Measurements from ENCODE around the gene CTNNA3.

CTNNA3 gene

DNA sequence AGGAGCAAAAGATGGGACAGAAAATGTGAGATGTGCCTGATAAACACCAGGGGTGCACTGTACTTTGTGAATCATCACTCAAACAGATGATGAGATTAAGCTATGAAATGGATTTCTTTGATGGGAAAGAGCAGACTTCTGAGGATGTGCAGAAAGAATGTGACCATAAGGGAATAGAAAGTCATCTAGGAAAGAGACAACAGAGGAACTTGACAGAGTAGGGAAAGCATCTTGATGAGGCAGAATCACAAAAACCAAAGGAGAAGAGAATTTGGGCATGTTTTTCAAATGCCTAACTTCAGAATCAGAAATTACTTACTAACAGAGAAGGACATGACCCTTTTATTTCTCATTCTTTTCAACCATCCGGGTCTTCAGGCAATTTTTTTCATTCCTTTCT is 852.6 kb downstream of the CTNNA3 start:
- Histone ChIP-seq H3K27me3 (ENCODE audit: control insufficient read depth, low read length) (no peaks in the 10 kb centered on the region), H3K9me3 (ENCODE audit: control insufficient read depth, insufficient read depth, low read length) (no peaks in the 10 kb centered on the region), H3K27ac (ENCODE audit: low read depth, low read length) (no peak overlapping the region), H3K79me2 (ENCODE audit: control insufficient read depth, low read length) (no peaks in the 10 kb centered on the region), H3K4me3 (ENCODE audit: low read length) (no peak overlapping the region), H3F3A (ENCODE audit: control insufficient read depth, insufficient read depth) (no peaks in the 10 kb centered on the region), H3K9me2 (replicated peaks; ENCODE audit: control insufficient read depth, low read length) (no peaks in the 10 kb centered on the region), H4K20me1 (ENCODE audit: control insufficient read depth, insufficient read depth, low read depth, low read length) (no peaks in the 10 kb centered on the region), H3K4me1 (ENCODE audit: control insufficient read depth, low read length) (no peaks in the 10 kb centered on the region), H3K4me2 (ENCODE audit: low read length) (no peak overlapping the region), H3K36me3 (ENCODE audit: control insufficient read depth, low read length) (no peaks in the 10 kb centered on the region)
- no peak for TF ChIP-seq EZH2phosphoT487 (IDR thresholded peaks at IDR 0.05; ENCODE audit: borderline replicate concordance, low read length)
- TF ChIP-seq, protein P1, sequence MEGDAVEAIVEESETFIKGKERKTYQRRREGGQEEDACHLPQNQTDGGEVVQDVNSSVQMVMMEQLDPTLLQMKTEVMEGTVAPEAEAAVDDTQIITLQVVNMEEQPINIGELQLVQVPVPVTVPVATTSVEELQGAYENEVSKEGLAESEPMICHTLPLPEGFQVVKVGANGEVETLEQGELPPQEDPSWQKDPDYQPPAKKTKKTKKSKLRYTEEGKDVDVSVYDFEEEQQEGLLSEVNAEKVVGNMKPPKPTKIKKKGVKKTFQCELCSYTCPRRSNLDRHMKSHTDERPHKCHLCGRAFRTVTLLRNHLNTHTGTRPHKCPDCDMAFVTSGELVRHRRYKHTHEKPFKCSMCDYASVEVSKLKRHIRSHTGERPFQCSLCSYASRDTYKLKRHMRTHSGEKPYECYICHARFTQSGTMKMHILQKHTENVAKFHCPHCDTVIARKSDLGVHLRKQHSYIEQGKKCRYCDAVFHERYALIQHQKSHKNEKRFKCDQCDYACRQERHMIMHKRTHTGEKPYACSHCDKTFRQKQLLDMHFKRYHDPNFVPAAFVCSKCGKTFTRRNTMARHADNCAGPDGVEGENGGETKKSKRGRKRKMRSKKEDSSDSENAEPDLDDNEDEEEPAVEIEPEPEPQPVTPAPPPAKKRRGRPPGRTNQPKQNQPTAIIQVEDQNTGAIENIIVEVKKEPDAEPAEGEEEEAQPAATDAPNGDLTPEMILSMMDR (IDR thresholded peaks at IDR 0.05; ENCODE audit: low read depth, low read length, poor library complexity, severe bottlenecking), result no peak

DNA sequence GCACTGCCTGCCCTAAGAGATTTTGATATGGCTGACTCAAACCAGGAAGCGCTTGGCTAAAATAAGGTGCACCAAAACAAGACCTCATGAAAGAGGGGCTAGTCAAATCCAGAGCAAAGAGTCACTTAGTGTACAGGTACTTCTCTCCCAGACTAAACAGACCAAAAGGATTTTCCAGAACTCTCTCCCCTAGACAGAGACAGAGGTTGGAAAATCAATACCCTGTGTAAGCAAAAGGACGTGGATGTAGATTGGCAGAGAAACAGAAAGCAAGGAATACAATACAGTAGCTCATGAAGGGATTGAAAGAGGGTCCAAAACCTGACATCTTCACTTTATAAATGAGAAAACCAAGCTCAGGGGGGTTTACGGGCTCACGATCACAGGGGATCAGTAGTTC is 853.1 kb downstream of the CTNNA3 start:
- Histone ChIP-seq H3K27ac (ENCODE audit: low read depth, low read length) (no peak overlapping the region), H3K79me2 (ENCODE audit: control insufficient read depth, low read length) (no peaks in the 10 kb centered on the region), H3K9me3 (ENCODE audit: control insufficient read depth, insufficient read depth, low read length) (no peaks in the 10 kb centered on the region), H4K20me1 (ENCODE audit: control insufficient read depth, insufficient read depth, low read depth, low read length) (no peaks in the 10 kb centered on the region), H3K9me2 (replicated peaks; ENCODE audit: control insufficient read depth, low read length) (no peaks in the 10 kb centered on the region), H3K4me3 (ENCODE audit: low read length) (no peak overlapping the region), H3F3A (ENCODE audit: control insufficient read depth, insufficient read depth) (no peaks in the 10 kb centered on the region), H3K4me1 (ENCODE audit: control insufficient read depth, low read length) (no peaks in the 10 kb centered on the region), H3K4me2 (ENCODE audit: low read length) (no peak overlapping the region), H3K36me3 (ENCODE audit: control insufficient read depth, low read length) (no peaks in the 10 kb centered on the region), H3K27me3 (ENCODE audit: control insufficient read depth, low read length) (no peaks in the 10 kb centered on the region)
- TF ChIP-seq EZH2phosphoT487 (IDR thresholded peaks at IDR 0.05; ENCODE audit: borderline replicate concordance, low read length), result no peak
- TF ChIP-seq, protein P1 (IDR thresholded peaks at IDR 0.05; ENCODE audit: low read depth, low read length, poor library complexity, severe bottlenecking), result no peak

DNA sequence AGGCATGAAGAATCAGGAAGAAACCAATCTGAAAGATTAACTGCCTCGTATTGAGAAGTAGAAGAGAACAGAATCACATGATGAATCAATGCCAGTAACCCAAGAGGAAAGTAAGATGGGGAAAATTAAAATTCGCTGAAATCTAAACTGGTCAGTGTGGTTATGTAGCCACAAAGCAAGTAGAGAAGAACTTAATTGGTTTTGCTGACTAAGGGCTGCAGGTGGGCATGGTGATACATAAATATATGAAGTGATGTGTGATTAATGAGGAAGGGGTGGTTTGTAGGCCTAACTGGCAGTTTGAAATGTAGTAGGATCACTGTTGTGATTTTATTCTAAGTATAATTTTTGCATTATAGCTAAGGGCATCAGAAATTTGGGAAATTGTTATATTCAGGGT is 853.6 kb downstream of the CTNNA3 start:
- Histone ChIP-seq H3K9me2 (replicated peaks; ENCODE audit: control insufficient read depth, low read length) (no peaks in the 10 kb centered on the region), H3K4me3 (ENCODE audit: low read length) (no peak overlapping the region), H3K9me3 (ENCODE audit: control insufficient read depth, insufficient read depth, low read length) (no peaks in the 10 kb centered on the region), H3F3A (ENCODE audit: control insufficient read depth, insufficient read depth) (no peaks in the 10 kb centered on the region), H3K36me3 (ENCODE audit: control insufficient read depth, low read length) (no peaks in the 10 kb centered on the region), H3K4me2 (ENCODE audit: low read length) (no peak overlapping the region), H3K79me2 (ENCODE audit: control insufficient read depth, low read length) (no peaks in the 10 kb centered on the region), H3K4me1 (ENCODE audit: control insufficient read depth, low read length) (no peaks in the 10 kb centered on the region), H3K27me3 (ENCODE audit: control insufficient read depth, low read length) (no peaks in the 10 kb centered on the region), H4K20me1 (ENCODE audit: control insufficient read depth, insufficient read depth, low read depth, low read length) (no peaks in the 10 kb centered on the region), H3K27ac (ENCODE audit: low read depth, low read length) (no peak overlapping the region)
- TF ChIP-seq, protein P1 (IDR thresholded peaks at IDR 0.05; ENCODE audit: low read depth, low read length, poor library complexity, severe bottlenecking), result no peak
- no peak for TF ChIP-seq EZH2phosphoT487 (IDR thresholded peaks at IDR 0.05; ENCODE audit: borderline replicate concordance, low read length)

DNA sequence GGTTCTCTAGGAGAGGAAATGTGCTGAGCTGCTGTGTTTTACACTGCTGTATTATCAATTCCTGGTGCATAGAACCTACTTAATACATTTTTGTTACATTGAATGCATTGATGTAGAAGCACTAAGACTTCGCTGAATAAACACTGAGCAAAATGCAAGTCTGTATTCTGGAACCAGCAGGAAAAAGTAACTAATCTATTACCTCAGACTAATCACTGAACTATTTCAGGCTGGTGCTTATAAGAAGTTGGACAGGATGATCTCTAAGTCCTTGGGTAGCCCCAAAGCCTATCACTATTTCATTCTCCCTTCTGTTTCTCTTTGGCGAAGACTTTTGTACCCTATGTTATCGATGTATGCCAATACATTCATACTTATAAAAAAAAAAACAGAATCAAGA is 857.3 kb downstream of the CTNNA3 start:
- Histone ChIP-seq H3K9me3 (ENCODE audit: control insufficient read depth, insufficient read depth, low read length) (no peaks in the 10 kb centered on the region), H3F3A (ENCODE audit: control insufficient read depth, insufficient read depth) (no peaks in the 10 kb centered on the region), H3K4me3 (ENCODE audit: low read length) (no peak overlapping the region), H3K9me2 (replicated peaks; ENCODE audit: control insufficient read depth, low read length) (no peaks in the 10 kb centered on the region), H3K79me2 (ENCODE audit: control insufficient read depth, low read length) (no peaks in the 10 kb centered on the region), H4K20me1 (ENCODE audit: control insufficient read depth, insufficient read depth, low read depth, low read length) (no peaks in the 10 kb centered on the region), H3K27me3 (ENCODE audit: control insufficient read depth, low read length) (no peaks in the 10 kb centered on the region), H3K27ac (ENCODE audit: low read depth, low read length) (no peak overlapping the region), H3K4me1 (ENCODE audit: control insufficient read depth, low read length) (no peaks in the 10 kb centered on the region), H3K36me3 (ENCODE audit: control insufficient read depth, low read length) (no peaks in the 10 kb centered on the region), H3K4me2 (ENCODE audit: low read length) (no peak overlapping the region)
- TF ChIP-seq, protein P1 (IDR thresholded peaks at IDR 0.05; ENCODE audit: low read depth, low read length, poor library complexity, severe bottlenecking), result no peak
- TF ChIP-seq EZH2phosphoT487 (IDR thresholded peaks at IDR 0.05; ENCODE audit: borderline replicate concordance, low read length), result no peak

Data from DOHH2 (cell line).